NB4 (cell line): ENCODE data around the gene ELAC2.

Source experiments
- POLR2A ChIP-seq: IDR thresholded peaks from 2 replicates; pipeline ENCODE4 v1.6.1; 2011; ENCODE audit warnings: mild to moderate bottlenecking; ENCODE audit not compliant: insufficient read length; ENCODE audit errors: extremely low read depth
- TF ChIP-seq, protein P1 (sequence below): IDR thresholded peaks from 2 replicates; pipeline ENCODE4 v1.6.1; 2011; ENCODE audit warnings: low read depth, low read length
- TF ChIP-seq, protein P2 (sequence below): IDR thresholded peaks from one replicate; pipeline ENCODE4 v1.5.1; 2012; ENCODE audit warnings: low read depth, low read length

DNA sequence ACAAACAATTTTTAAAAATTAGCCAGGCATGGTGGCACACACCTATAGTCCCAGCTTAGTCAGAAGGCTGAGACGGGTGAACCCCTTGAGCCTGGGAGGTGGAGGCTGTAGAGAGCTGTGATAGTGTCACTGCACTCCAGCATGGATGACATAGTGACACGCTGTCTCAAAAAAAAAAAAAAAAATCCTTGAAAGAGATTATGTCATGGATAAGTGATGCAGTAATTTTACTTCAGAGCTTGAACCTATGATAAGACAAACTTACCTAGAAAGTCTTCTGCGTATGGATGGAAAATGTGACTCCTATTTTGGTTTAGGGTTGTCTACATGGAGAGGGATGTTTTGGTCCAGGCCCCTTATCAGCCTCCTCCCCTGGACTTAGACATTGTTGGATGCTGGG lies 51.8 kb downstream of the ELAC2 start:
- TF ChIP-seq, protein P1, sequence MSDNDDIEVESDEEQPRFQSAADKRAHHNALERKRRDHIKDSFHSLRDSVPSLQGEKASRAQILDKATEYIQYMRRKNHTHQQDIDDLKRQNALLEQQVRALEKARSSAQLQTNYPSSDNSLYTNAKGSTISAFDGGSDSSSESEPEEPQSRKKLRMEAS: no peak
- TF ChIP-seq, protein P2, sequence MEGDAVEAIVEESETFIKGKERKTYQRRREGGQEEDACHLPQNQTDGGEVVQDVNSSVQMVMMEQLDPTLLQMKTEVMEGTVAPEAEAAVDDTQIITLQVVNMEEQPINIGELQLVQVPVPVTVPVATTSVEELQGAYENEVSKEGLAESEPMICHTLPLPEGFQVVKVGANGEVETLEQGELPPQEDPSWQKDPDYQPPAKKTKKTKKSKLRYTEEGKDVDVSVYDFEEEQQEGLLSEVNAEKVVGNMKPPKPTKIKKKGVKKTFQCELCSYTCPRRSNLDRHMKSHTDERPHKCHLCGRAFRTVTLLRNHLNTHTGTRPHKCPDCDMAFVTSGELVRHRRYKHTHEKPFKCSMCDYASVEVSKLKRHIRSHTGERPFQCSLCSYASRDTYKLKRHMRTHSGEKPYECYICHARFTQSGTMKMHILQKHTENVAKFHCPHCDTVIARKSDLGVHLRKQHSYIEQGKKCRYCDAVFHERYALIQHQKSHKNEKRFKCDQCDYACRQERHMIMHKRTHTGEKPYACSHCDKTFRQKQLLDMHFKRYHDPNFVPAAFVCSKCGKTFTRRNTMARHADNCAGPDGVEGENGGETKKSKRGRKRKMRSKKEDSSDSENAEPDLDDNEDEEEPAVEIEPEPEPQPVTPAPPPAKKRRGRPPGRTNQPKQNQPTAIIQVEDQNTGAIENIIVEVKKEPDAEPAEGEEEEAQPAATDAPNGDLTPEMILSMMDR: no peak
- TF ChIP-seq POLR2A: no peak
